ENCODE measurements around the gene IFIT1. TPM values are rescaled to one million over a fixed set of nuclear protein-coding genes. Genes with fewer than 3 reads are reported as not detected.

The IFIT1 gene
- total RNA-seq, 2 experiments from 2014 or later = 6.1 to 6.3 TPM

DNA sequence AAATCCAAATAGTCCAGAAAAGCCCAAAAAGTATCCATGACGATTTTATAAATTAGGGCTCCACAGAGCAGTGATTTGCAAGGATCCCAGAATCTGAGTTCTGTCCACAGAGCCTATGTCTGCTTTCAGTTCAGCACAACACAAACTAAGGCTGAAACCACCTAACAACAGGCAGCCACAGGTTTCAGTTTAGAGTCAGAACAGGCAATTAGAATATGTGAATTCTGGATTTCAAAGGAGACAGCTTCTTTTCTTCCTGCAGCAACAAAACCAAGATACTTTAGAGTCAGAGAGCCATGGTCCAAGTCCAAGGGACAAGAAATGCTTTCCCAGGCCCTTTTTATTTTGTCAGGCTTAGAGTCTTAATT, 41.0 kb upstream of the IFIT1 start:
- intact Hi-C loops (cut with micrococcal nuclease) = no loop called here
- Mint-ChIP-seq H3K9me3 (peaks cover 3% of the 10 kb centered on the region), H3K36me3 (ENCODE audit: low read depth) (no peaks in the 10 kb centered on the region), H3K27me3 (peaks cover 29% of the 10 kb centered on the region), H3K4me3 (no peak overlapping the region), H3K4me1 (ENCODE audit: low read depth) (peaks cover 17% of the 10 kb centered on the region), H3K27ac (no peak overlapping the region)
- ChIA-PET CTCF (interaction anchor here (1.6 kb wide), 1 partner anchor 18 kb away, joined by 4 read pairs; no protein-coding TSS in a partner anchor), POLR2A (no interaction called here)
- DNase-seq (peak; percentile 34), ATAC-seq (peak; percentile 70)
- TF ChIP-seq, protein P1, sequence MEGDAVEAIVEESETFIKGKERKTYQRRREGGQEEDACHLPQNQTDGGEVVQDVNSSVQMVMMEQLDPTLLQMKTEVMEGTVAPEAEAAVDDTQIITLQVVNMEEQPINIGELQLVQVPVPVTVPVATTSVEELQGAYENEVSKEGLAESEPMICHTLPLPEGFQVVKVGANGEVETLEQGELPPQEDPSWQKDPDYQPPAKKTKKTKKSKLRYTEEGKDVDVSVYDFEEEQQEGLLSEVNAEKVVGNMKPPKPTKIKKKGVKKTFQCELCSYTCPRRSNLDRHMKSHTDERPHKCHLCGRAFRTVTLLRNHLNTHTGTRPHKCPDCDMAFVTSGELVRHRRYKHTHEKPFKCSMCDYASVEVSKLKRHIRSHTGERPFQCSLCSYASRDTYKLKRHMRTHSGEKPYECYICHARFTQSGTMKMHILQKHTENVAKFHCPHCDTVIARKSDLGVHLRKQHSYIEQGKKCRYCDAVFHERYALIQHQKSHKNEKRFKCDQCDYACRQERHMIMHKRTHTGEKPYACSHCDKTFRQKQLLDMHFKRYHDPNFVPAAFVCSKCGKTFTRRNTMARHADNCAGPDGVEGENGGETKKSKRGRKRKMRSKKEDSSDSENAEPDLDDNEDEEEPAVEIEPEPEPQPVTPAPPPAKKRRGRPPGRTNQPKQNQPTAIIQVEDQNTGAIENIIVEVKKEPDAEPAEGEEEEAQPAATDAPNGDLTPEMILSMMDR (IDR thresholded peaks at IDR 0.05) = no peak

DNA sequence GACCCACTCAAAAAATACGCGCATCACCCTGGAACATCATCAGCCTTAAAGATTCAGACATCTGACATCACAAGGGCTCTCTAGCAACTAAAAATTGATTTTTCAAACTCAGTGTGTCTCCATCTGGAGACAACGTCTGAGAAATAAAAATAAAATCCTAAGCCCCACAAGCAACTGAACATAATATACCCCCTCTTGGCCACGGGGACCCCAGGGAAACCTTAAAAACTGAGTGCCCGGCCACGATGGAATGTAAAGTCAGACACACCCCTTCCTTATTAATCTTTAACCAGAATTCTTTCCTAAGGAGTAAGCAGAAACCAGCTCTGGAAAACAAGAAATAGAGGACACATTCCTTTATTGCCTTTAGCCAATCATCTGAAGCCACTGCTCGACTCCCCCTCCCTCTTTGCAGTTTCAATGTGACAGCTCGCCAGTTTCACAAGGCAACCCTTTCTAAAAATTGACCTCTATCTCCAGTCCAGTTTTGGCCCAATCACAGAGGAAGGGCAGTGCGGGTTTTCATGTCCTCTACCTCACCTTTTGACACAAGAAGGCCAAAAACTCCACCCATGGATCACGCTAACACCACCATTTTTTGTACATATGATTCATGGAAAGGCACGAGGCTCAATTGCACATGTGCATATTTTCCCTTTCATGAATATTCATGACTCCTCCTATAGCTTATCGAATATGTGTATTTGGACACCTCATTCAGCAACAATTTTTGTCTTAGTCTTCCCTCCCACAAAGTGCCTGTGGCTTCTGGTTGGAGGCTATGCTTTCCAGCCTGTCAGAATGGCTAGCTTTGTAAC, 40.4 kb upstream of the IFIT1 start:
- TF ChIP-seq, protein P1 (IDR thresholded peaks at IDR 0.05) = no peak
- DNase-seq = no peak
- POLR2A ChIA-PET = no interaction called here
- intact Hi-C loops (cut with micrococcal nuclease) = no loop called here
- H3K4me3 Mint-ChIP-seq = no peak overlapping the region
- peaks cover 17% of the 10 kb centered on the region for H3K4me1 Mint-ChIP-seq (ENCODE audit: low read depth)
- peaks cover 26% of the 10 kb centered on the region for H3K27me3 Mint-ChIP-seq
- CTCF ChIA-PET = interaction anchor here (0.8 to 1.6 kb wide), 2 partner anchors 18 to 50 kb away, joined by 3 to 4 read pairs; partner anchors contain the start of gene IFIT2
- H3K27ac Mint-ChIP-seq = no peak overlapping the region
- H3K36me3 Mint-ChIP-seq (ENCODE audit: low read depth) = no peaks in the 10 kb centered on the region
- ATAC-seq = no peak
- H3K9me3 Mint-ChIP-seq = peaks cover 3% of the 10 kb centered on the region

DNA sequence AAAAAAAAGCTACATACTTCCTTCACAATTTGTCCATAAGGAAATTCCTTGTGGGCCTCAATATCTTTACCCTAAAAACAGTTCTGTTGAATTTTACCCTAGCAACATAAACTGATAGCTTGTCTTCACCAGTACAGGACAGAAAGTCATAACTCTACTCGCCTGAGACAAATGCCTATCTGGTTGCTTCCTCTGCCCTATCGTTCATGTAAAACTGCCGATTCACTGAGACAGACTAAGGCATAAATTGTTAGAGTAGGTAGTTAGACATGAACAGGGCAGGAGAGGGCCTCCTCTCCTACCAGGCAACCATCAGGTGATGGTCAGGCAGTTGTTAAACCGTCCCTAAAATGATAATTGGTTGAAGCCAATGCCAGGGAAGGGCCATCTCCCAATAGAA, 39.6 kb upstream of the IFIT1 start:
- TF ChIP-seq, protein P1 (IDR thresholded peaks at IDR 0.05) = no peak
- no peak for DNase-seq
- Mint-ChIP-seq H3K27me3 (peaks cover 25% of the 10 kb centered on the region), H3K9me3 (peaks cover 3% of the 10 kb centered on the region), H3K27ac (no peak overlapping the region), H3K4me3 (no peak overlapping the region), H3K36me3 (ENCODE audit: low read depth) (no peaks in the 10 kb centered on the region), H3K4me1 (ENCODE audit: low read depth) (peaks cover 17% of the 10 kb centered on the region)
- ATAC-seq = no peak
- ChIA-PET CTCF (interaction anchor here (0.8 kb wide), 1 partner anchor 51 kb away, joined by 3 read pairs; the partner anchor contains the start of gene IFIT2), POLR2A (no interaction called here)
- intact Hi-C loops (cut with micrococcal nuclease) = no loop called here

DNA sequence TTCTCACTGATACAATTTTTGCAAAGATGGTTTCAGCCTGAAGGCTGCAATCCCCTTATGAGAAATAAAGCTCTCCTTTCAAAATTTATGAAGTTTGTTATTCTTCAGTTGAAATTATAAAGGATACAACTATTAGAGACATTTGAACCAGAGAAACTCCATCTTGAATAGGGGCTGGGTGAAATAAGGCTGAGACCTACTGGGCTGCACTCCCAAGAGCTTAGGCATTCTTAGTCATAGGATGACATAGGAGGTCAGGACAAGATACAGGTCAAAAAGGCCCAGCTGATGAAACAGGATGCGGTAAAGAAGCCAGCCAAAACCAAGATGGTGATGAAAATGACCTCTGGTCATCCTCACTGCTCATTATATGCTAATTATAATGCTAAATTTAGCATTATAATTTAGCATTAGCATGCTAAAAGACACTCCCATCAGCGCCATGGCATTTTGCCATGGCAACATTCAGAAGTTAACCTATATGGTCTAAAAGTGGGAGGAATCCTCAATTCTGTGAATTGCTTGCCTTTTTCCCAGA, 37.0 kb upstream of the IFIT1 start:
- DNase-seq = no peak
- peak; percentile 42 for ATAC-seq
- TF ChIP-seq, protein P1 (IDR thresholded peaks at IDR 0.05) = no peak
- peaks cover 17% of the 10 kb centered on the region for H3K4me1 Mint-ChIP-seq (ENCODE audit: low read depth)
- no peak overlapping the region for H3K27ac Mint-ChIP-seq
- H3K9me3 Mint-ChIP-seq = peaks cover 3% of the 10 kb centered on the region
- no peaks in the 10 kb centered on the region for H3K36me3 Mint-ChIP-seq (ENCODE audit: low read depth)
- H3K4me3 Mint-ChIP-seq = no peak overlapping the region
- CTCF ChIA-PET = interaction anchor here (0.9 to 2.0 kb wide), 4 partner anchors 12 to 326 kb away, joined by 3 to 5 read pairs (median 4); partner anchors contain the start of gene IFIT2
- intact Hi-C loops (cut with micrococcal nuclease) = no loop called here
- H3K27me3 Mint-ChIP-seq = peaks cover 19% of the 10 kb centered on the region
- POLR2A ChIA-PET = no interaction called here

DNA sequence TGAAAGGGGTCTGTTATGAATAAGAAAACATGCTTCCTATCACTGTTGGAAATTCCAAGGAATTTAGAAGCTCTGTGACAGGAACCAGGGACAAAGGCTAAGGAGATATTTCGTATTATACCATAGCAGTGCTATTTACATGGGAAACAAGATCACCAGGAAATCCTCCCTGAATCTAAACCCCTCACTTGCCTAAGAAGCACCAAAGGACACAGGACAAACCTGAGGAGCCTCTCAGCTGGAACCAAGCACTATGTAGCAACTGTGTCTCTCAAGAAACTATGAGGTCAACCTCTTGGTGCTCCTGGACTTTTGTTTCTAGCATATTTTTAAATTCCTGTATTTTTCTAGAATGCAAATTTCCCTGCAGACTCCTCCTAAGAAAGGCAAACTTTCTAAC, 35.3 kb upstream of the IFIT1 start:
- intact Hi-C loops (cut with micrococcal nuclease) = no loop called here
- ChIA-PET CTCF (no interaction called here), POLR2A (no interaction called here)
- H3K9me3 Mint-ChIP-seq = peaks cover 3% of the 10 kb centered on the region
- ATAC-seq (no peak), DNase-seq (no peak)
- peaks cover 17% of the 10 kb centered on the region for H3K27me3 Mint-ChIP-seq
- TF ChIP-seq, protein P1 (IDR thresholded peaks at IDR 0.05) = no peak
- no peak overlapping the region for H3K27ac Mint-ChIP-seq
- H3K4me3 Mint-ChIP-seq = no peak overlapping the region
- H3K4me1 Mint-ChIP-seq (ENCODE audit: low read depth) = peaks cover 4% of the 10 kb centered on the region
- H3K36me3 Mint-ChIP-seq (ENCODE audit: low read depth) = no peaks in the 10 kb centered on the region
